Brain microvascular endothelial cell (primary cell): ENCODE results near the gene SPSB2.

ENCODE experiments used
- DNase-seq: peaks from one replicate; pipeline ENCODE4 v3.0.0-alpha.2; 2020
- H3K27ac ChIP-seq: fragments of 250-450 bp; sonication (Bioruptor Pico); 2 replicates; pipeline ENCODE4 v1.5.1; 2020; ENCODE audit warnings: mild to moderate bottlenecking, moderate library complexity
- H3K27me3 ChIP-seq: fragments of 250-450 bp; sonication (Bioruptor Pico); replicated peaks from 2 replicates; pipeline ENCODE4 v1.5.1; 2020; ENCODE audit warnings: mild to moderate bottlenecking
- H3K36me3 ChIP-seq: fragments of 250-450 bp; sonication (Bioruptor Pico); replicated peaks from 2 replicates; pipeline ENCODE4 v1.5.1; 2020; ENCODE audit warnings: mild to moderate bottlenecking
- H3K4me3 ChIP-seq: 2 replicates; pipeline ENCODE4 v1.5.1; 2011; ENCODE audit warnings: low read depth, mild to moderate bottlenecking, control low read depth, low read length, moderate library complexity
- CTCF ChIP-seq: IDR thresholded peaks from 2 replicates; pipeline ENCODE4 v1.5.1; 2011; ENCODE audit warnings: low read depth, mild to moderate bottlenecking, moderate library complexity, low read length, control low read depth, inconsistent platforms; ENCODE audit errors: missing control alignments
- in situ Hi-C: cut with HindIII; loops from 2 replicates; pipeline ENCODE4 v1.10.0; 2017; ENCODE audit warnings: low sequenced_read_pairs, low pct_ligation_motif_present

SPSB2 gene

GRCh38 chr12:6837370-6838060 lies 35.6 kb downstream of the SPSB2 start:
- no peak overlapping the region for H3K27ac ChIP-seq
- H3K36me3 ChIP-seq = peaks cover 65% of the 10 kb centered on the region
- H3K4me3 ChIP-seq = no peak overlapping the region
- H3K27me3 ChIP-seq = no peaks in the 10 kb centered on the region
- no peak for TF ChIP-seq CTCF
- in situ Hi-C loops = no loop called here
- DNase-seq = no peak

- no peaks in the 10 kb centered on the region for H3K27me3 ChIP-seq
- peaks cover 67% of the 10 kb centered on the region for H3K36me3 ChIP-seq
- in situ Hi-C loops = no loop called here
- no peak overlapping the region for H3K4me3 ChIP-seq
- DNase-seq = no peak
- H3K27ac ChIP-seq = no peak overlapping the region
- TF ChIP-seq CTCF = no peak
Measured at GRCh38 chr12:6836851-6837250, 36.3 kb downstream of the SPSB2 start.

GRCh38 chr12:6834873-6835272 lies 38.2 kb downstream of the SPSB2 start:
- no peak overlapping the region for H3K4me3 ChIP-seq
- DNase-seq = no peak
- in situ Hi-C loops = no loop called here
- no peak overlapping the region for H3K27ac ChIP-seq
- peaks cover 79% of the 10 kb centered on the region for H3K36me3 ChIP-seq
- TF ChIP-seq CTCF = no peak
- no peaks in the 10 kb centered on the region for H3K27me3 ChIP-seq

- Histone ChIP-seq H3K4me3 (no peak overlapping the region), H3K27ac (no peak overlapping the region), H3K27me3 (no peaks in the 10 kb centered on the region), H3K36me3 (peaks cover 72% of the 10 kb centered on the region)
- in situ Hi-C loops = no loop called here
- DNase-seq = no peak
- TF ChIP-seq CTCF = no peak
Measured at GRCh38 chr12:6834254-6834653, 38.8 kb downstream of the SPSB2 start.

- DNase-seq = no peak
- Histone ChIP-seq H3K27me3 (no peaks in the 10 kb centered on the region), H3K36me3 (peaks cover 63% of the 10 kb centered on the region), H3K4me3 (no peak overlapping the region), H3K27ac (no peak overlapping the region)
- TF ChIP-seq CTCF = no peak
- in situ Hi-C loops = no loop called here
Measured at GRCh38 chr12:6833189-6833890, 39.8 kb downstream of the SPSB2 start.
